ENCODE results near the gene GDPD5. TPM values are rescaled to one million over a fixed set of nuclear protein-coding genes. Genes with fewer than 3 reads are reported as not detected.
A peak's percentile ranks its signal among the peaks of the same experiment; 100 is the strongest.

Gene GDPD5
- total and polyA plus RNA-seq, 9 of the 15 experiments (the other 6 are each of a cell fraction or from before 2014, with no cell fraction given): 0.32 to 27.3 (median 8.0) TPM

DNA sequence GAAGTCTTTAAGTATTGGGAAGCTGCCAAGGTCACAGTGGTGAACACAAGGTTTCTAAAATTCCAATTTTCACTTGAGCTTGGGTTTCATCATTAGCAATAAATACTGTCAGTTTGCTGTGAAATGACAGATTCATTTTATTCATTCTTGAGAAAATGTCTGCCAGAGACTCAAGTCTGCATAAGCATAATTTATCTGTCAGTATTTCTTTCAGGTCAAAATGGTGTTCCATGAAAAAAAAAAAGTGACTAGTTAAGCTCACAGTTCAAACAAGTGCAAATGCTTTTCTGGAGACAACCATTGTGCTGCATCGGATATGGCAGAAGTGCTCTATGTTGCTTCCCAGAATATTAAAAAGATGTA lies 8.1 kb upstream of the GDPD5 start (continued):
- TF ChIP-seq IRF9 (tag; IDR thresholded peaks at IDR 0.05): 0 out of 2 replicates have a peak, but pooled peaks have one; percentile 17
- TF ChIP-seq SMAD4 (CRISPR knock-in tag; conservative IDR thresholded peaks at IDR 0.05): no peak
- TF ChIP-seq ZNF778 (CRISPR knock-in tag; IDR thresholded peaks at IDR 0.05): no peak
- TF ChIP-seq, protein P1, sequence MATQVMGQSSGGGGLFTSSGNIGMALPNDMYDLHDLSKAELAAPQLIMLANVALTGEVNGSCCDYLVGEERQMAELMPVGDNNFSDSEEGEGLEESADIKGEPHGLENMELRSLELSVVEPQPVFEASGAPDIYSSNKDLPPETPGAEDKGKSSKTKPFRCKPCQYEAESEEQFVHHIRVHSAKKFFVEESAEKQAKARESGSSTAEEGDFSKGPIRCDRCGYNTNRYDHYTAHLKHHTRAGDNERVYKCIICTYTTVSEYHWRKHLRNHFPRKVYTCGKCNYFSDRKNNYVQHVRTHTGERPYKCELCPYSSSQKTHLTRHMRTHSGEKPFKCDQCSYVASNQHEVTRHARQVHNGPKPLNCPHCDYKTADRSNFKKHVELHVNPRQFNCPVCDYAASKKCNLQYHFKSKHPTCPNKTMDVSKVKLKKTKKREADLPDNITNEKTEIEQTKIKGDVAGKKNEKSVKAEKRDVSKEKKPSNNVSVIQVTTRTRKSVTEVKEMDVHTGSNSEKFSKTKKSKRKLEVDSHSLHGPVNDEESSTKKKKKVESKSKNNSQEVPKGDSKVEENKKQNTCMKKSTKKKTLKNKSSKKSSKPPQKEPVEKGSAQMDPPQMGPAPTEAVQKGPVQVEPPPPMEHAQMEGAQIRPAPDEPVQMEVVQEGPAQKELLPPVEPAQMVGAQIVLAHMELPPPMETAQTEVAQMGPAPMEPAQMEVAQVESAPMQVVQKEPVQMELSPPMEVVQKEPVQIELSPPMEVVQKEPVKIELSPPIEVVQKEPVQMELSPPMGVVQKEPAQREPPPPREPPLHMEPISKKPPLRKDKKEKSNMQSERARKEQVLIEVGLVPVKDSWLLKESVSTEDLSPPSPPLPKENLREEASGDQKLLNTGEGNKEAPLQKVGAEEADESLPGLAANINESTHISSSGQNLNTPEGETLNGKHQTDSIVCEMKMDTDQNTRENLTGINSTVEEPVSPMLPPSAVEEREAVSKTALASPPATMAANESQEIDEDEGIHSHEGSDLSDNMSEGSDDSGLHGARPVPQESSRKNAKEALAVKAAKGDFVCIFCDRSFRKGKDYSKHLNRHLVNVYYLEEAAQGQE (IDR thresholded peaks at IDR 0.05; ENCODE audit: borderline replicate concordance): no peak
- TF ChIP-seq, protein P1 (CRISPR knock-in tag; IDR thresholded peaks at IDR 0.05; ENCODE audit: low read depth): no peak
